OCI-LY7 (cell line): ENCODE results near the gene ADCY1.

ENCODE experiments used
- EZH2phosphoT487 ChIP-seq: fragments of 200-600 bp; sonication (generic); IDR thresholded peaks from 2 replicates; pipeline ENCODE4 v1.6.1; 2018; ENCODE audit warnings: low read depth, borderline replicate concordance, mild to moderate bottlenecking, mixed run types, antibody characterized with exemption, low read length, moderate library complexity, mixed read lengths
- TF ChIP-seq, protein P1 (sequence below): fragments of 200-600 bp; sonication (generic); conservative IDR thresholded peaks from 2 replicates; pipeline ENCODE4 v1.5.1; 2014; ENCODE audit warnings: mild to moderate bottlenecking, antibody characterized with exemption, low read length, moderate library complexity, mixed read lengths

DNA sequence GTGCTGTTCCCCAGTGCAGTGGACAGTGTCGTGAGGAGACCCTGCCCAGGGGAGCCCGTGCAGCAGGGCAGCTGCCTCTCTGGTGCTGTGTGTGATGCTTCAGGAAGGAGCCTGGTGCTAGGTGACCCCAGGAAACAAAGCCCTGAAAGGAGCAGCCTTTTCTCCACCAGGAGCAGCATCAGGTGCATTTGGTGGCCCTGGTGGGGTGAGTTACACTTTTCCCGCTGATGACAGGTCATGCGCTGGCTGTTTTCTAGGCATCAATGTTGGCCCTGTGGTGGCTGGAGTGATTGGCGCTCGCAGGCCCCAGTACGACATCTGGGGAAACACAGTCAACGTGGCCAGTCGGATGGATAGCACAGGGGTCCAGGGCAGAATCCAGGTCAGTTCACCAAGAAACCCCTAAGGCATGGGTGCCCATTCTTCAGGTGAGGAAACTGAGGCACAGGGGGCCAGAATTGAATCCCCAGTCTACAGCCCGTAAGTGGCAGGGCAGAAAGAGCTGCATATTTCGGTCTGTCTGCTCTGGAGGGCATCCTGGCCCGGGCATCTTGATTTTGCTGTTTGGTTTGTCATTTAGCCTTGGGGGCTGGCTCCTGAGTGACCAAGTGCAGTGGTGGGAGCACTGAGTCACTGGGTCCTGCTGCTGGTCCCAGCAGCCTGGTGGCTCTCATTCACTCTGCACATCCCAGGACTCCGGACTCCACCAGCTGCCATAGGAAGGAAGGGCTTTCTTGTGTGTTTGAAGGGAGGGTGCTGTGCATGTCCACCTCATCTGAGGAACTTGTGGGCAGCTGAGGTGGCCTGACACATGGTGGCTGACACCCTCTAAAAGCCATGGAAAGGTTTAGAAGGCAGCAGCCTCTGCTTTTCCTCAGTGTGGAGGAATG is 136.3 kb downstream of the ADCY1 start:
- TF ChIP-seq, protein P1, sequence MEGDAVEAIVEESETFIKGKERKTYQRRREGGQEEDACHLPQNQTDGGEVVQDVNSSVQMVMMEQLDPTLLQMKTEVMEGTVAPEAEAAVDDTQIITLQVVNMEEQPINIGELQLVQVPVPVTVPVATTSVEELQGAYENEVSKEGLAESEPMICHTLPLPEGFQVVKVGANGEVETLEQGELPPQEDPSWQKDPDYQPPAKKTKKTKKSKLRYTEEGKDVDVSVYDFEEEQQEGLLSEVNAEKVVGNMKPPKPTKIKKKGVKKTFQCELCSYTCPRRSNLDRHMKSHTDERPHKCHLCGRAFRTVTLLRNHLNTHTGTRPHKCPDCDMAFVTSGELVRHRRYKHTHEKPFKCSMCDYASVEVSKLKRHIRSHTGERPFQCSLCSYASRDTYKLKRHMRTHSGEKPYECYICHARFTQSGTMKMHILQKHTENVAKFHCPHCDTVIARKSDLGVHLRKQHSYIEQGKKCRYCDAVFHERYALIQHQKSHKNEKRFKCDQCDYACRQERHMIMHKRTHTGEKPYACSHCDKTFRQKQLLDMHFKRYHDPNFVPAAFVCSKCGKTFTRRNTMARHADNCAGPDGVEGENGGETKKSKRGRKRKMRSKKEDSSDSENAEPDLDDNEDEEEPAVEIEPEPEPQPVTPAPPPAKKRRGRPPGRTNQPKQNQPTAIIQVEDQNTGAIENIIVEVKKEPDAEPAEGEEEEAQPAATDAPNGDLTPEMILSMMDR = no peak
- TF ChIP-seq EZH2phosphoT487 = no peak
